K562 (cell line): Measurements from ENCODE around the gene BICDL1. TPM values are rescaled to one million over a fixed set of nuclear protein-coding genes. Genes with fewer than 3 reads are reported as not detected.

Source experiments
- HMGN3 ChIP-seq: IDR thresholded peaks from 2 replicates; pipeline ENCODE4 v1.6.1; 2011; ENCODE audit warnings: borderline replicate concordance, low read depth, mild to moderate bottlenecking, mixed read lengths, low read length; ENCODE audit not compliant: insufficient read length; ENCODE audit errors: extremely low read depth
- TARDBP ChIP-seq: fragments of 450-650 bp; IDR thresholded peaks from 2 replicates; pipeline ENCODE4 v1.6.1; 2016
- polyA plus RNA-seq, 8 experiments: library from polyadenylated mRNA; depleted of rRNA in 4 of 8; stranded (reverse) in 5 of 8; unstranded in 3 of 8; fragments of >200 nt; fragmentation: Nextera tagmentation in 2 of 8; fragmentation: Illumina TruSeq in 1 of 8; extraction: Ambion mirVana in 2 of 8; extraction: Trizol in 1 of 8; gene quantifications; 2 replicates each; pipeline versions ENCODE4 v1.2.1 to v1.2.3, GENCODE V29; 2011 to 2014; ENCODE audit warnings: inconsistent platforms in 1 of 8, missing spikeins in 1 of 8
- total RNA-seq, 7 experiments: library from RNA; depleted of rRNA in 6 of 7; stranded (reverse); fragments of >200 nt in 6 of 7; fragmentation: Illumina TruSeq in 2 of 7; extraction: Trizol in 2 of 7; gene quantifications; 2 replicates each; pipeline versions ENCODE4 v1.2.1 to v1.2.3, GENCODE V29; 2011 to 2021; ENCODE audit warnings: low replicate concordance in 1 of 7
- TF ChIP-seq, protein P1 (sequence below): fragments of 450-650 bp; IDR thresholded peaks from 2 replicates; pipeline ENCODE4 v1.6.1; 2018; ENCODE audit not compliant: partially characterized antibody
- TF ChIP-seq, protein P2 (sequence below): fragments of 450-650 bp; IDR thresholded peaks from 2 replicates; pipeline ENCODE4 v1.6.1; 2016
- TF ChIP-seq, protein P3 (sequence below), 2 experiments: fragments of 450-650 bp in 1 of 2; IDR thresholded peaks; 2 replicates each; pipeline ENCODE4 v1.6.1; 2011 to 2017; ENCODE audit warnings: low read depth in 2 of 2, antibody characterized with exemption in 1 of 2, borderline replicate concordance in 1 of 2, low read length in 1 of 2, mild to moderate bottlenecking in 1 of 2, mixed read lengths in 1 of 2; ENCODE audit not compliant: control insufficient read depth in 1 of 2
- TF ChIP-seq, protein P4 (sequence below): sonication (generic); formaldehyde crosslinking; IDR thresholded peaks from 2 replicates; pipeline ENCODE4 v1.8.0; 2022; ENCODE audit warnings: missing genetic modification reagents, mild to moderate bottlenecking, moderate library complexity, borderline replicate concordance
- TF ChIP-seq, protein P5 (sequence below), 3 experiments: fragments of 200-800 bp in 1 of 3; fragments of 250-450 bp in 1 of 3; fragments of 450-650 bp in 1 of 3; sonication (Bioruptor Pico) in 1 of 3; sonication (Bioruptor generic) in 1 of 3; formaldehyde crosslinking in 1 of 3; IDR thresholded peaks; 2 replicates each; pipeline versions ENCODE4 v1.6.1 to v1.8.0; 2016 to 2022; ENCODE audit warnings: mild to moderate bottlenecking in 2 of 3, missing genetic modification characterization in 2 of 3, missing compliant biosample characterization in 1 of 3, moderate library complexity in 1 of 3
- TF ChIP-seq, protein P6 (sequence below): sonication (generic); formaldehyde crosslinking; IDR thresholded peaks from 2 replicates; pipeline ENCODE4 v1.8.1; 2023; ENCODE audit warnings: mild to moderate bottlenecking, missing genetic modification reagents

Gene BICDL1
- total and polyA plus RNA-seq, 9 of the 15 experiments (the other 6 are each of a cell fraction or from before 2014, with no cell fraction given), result 0.06 to 2.0 (median 0.58) TPM

DNA sequence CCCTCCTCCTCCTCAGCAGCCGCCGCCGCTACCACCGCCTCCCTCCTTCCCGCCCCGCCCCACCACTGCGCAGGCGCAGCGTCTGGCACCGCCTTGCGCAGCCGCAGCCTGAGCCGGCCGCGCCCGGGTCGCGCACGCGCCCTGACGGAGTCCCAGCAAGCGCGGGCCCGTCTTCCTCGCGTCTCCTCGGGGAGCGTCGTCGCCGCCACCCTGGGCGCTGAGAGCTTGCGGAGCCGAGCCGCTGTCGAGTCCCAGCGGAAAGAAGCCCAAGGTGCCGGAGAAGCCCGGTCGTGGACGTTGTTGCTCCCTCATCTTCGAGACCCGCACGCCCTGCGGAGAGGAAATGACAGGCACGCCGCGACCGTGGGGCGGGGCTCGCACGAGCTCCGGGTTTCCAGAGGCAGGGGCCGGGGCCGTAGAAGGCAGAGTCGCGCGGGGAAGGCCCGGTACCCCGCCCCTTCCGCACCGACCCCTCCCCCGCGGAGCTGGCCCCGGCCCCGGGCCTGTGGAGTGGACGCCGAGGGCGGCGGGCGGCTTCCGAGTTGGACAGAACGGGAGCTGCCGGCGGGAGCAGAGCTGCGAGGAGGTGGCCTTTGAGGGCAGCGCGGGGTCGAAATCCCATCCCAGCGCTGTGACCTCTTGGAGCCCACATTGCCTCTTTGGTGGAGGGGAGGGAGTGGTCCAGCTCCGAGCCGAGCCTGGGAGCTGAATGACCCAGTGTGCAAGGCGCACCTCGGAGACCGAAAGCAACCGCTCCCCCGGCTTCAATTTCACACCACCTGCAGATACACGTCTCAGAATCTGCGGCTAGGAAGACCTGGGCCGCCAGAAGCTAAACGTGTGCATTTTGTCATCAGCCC, 128.0 kb downstream of the BICDL1 start (continued):
- TF ChIP-seq, protein P1, sequence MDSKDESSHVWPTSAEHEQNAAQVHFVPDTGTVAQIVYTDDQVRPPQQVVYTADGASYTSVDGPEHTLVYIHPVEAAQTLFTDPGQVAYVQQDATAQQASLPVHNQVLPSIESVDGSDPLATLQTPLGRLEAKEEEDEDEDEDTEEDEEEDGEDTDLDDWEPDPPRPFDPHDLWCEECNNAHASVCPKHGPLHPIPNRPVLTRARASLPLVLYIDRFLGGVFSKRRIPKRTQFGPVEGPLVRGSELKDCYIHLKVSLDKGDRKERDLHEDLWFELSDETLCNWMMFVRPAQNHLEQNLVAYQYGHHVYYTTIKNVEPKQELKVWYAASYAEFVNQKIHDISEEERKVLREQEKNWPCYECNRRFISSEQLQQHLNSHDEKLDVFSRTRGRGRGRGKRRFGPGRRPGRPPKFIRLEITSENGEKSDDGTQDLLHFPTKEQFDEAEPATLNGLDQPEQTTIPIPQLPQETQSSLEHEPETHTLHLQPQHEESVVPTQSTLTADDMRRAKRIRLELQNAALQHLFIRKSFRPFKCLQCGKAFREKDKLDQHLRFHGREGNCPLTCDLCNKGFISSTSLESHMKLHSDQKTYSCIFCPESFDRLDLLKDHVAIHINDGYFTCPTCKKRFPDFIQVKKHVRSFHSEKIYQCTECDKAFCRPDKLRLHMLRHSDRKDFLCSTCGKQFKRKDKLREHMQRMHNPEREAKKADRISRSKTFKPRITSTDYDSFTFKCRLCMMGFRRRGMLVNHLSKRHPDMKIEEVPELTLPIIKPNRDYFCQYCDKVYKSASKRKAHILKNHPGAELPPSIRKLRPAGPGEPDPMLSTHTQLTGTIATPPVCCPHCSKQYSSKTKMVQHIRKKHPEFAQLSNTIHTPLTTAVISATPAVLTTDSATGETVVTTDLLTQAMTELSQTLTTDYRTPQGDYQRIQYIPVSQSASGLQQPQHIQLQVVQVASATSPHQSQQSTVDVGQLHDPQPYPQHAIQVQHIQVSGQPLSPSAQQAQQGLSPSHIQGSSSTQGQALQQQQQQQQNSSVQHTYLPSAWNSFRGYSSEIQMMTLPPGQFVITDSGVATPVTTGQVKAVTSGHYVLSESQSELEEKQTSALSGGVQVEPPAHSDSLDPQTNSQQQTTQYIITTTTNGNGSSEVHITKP, result no peak
- TF ChIP-seq, protein P2, sequence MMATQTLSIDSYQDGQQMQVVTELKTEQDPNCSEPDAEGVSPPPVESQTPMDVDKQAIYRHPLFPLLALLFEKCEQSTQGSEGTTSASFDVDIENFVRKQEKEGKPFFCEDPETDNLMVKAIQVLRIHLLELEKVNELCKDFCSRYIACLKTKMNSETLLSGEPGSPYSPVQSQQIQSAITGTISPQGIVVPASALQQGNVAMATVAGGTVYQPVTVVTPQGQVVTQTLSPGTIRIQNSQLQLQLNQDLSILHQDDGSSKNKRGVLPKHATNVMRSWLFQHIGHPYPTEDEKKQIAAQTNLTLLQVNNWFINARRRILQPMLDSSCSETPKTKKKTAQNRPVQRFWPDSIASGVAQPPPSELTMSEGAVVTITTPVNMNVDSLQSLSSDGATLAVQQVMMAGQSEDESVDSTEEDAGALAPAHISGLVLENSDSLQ, result peak; percentile 64; the same call in 1 of the 2 replicates
- TF ChIP-seq, protein P3, sequence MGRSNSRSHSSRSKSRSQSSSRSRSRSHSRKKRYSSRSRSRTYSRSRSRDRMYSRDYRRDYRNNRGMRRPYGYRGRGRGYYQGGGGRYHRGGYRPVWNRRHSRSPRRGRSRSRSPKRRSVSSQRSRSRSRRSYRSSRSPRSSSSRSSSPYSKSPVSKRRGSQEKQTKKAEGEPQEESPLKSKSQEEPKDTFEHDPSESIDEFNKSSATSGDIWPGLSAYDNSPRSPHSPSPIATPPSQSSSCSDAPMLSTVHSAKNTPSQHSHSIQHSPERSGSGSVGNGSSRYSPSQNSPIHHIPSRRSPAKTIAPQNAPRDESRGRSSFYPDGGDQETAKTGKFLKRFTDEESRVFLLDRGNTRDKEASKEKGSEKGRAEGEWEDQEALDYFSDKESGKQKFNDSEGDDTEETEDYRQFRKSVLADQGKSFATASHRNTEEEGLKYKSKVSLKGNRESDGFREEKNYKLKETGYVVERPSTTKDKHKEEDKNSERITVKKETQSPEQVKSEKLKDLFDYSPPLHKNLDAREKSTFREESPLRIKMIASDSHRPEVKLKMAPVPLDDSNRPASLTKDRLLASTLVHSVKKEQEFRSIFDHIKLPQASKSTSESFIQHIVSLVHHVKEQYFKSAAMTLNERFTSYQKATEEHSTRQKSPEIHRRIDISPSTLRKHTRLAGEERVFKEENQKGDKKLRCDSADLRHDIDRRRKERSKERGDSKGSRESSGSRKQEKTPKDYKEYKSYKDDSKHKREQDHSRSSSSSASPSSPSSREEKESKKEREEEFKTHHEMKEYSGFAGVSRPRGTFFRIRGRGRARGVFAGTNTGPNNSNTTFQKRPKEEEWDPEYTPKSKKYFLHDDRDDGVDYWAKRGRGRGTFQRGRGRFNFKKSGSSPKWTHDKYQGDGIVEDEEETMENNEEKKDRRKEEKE (IDR thresholded peaks at IDR 0.05; ENCODE audit: borderline replicate concordance in 1 of 2, control insufficient read depth in 1 of 2, low read depth in 2 of 2, low read length in 1 of 2), result no peak
- TF ChIP-seq, protein P4, sequence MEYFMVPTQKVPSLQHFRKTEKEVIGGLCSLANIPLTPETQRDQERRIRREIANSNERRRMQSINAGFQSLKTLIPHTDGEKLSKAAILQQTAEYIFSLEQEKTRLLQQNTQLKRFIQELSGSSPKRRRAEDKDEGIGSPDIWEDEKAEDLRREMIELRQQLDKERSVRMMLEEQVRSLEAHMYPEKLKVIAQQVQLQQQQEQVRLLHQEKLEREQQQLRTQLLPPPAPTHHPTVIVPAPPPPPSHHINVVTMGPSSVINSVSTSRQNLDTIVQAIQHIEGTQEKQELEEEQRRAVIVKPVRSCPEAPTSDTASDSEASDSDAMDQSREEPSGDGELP (CRISPR knock-in tag), result peak; percentile 70; the same call in 1 of the 2 replicates
- TF ChIP-seq TARDBP (no peak), HMGN3 (peak; percentile 61)
- TF ChIP-seq, protein P5, sequence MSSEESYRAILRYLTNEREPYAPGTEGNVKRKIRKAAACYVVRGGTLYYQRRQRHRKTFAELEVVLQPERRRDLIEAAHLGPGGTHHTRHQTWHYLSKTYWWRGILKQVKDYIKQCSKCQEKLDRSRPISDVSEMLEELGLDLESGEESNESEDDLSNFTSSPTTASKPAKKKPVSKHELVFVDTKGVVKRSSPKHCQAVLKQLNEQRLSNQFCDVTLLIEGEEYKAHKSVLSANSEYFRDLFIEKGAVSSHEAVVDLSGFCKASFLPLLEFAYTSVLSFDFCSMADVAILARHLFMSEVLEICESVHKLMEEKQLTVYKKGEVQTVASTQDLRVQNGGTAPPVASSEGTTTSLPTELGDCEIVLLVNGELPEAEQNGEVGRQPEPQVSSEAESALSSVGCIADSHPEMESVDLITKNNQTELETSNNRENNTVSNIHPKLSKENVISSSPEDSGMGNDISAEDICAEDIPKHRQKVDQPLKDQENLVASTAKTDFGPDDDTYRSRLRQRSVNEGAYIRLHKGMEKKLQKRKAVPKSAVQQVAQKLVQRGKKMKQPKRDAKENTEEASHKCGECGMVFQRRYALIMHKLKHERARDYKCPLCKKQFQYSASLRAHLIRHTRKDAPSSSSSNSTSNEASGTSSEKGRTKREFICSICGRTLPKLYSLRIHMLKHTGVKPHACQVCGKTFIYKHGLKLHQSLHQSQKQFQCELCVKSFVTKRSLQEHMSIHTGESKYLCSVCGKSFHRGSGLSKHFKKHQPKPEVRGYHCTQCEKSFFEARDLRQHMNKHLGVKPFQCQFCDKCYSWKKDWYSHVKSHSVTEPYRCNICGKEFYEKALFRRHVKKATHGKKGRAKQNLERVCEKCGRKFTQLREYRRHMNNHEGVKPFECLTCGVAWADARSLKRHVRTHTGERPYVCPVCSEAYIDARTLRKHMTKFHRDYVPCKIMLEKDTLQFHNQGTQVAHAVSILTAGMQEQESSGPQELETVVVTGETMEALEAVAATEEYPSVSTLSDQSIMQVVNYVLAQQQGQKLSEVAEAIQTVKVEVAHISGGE (CRISPR knock-in tag; IDR thresholded peaks at IDR 0.05), result peak in 1 of 3 experiments; percentile 63; a peak in 1 of 6 replicates
- TF ChIP-seq, protein P6, sequence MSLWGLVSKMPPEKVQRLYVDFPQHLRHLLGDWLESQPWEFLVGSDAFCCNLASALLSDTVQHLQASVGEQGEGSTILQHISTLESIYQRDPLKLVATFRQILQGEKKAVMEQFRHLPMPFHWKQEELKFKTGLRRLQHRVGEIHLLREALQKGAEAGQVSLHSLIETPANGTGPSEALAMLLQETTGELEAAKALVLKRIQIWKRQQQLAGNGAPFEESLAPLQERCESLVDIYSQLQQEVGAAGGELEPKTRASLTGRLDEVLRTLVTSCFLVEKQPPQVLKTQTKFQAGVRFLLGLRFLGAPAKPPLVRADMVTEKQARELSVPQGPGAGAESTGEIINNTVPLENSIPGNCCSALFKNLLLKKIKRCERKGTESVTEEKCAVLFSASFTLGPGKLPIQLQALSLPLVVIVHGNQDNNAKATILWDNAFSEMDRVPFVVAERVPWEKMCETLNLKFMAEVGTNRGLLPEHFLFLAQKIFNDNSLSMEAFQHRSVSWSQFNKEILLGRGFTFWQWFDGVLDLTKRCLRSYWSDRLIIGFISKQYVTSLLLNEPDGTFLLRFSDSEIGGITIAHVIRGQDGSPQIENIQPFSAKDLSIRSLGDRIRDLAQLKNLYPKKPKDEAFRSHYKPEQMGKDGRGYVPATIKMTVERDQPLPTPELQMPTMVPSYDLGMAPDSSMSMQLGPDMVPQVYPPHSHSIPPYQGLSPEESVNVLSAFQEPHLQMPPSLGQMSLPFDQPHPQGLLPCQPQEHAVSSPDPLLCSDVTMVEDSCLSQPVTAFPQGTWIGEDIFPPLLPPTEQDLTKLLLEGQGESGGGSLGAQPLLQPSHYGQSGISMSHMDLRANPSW (CRISPR knock-in tag), result no peak
